NOMO-1 (cell line): ENCODE measurements around the gene IL10RA.

Experiments used
- DNase-seq, 2 experiments: peaks; one replicate each; lab custom pipeline; 2025; ENCODE audit not compliant: unreplicated experiment in 2 of 2; lab: John Stamatoyannopoulos, UW

The IL10RA gene

GRCh38 chr11:118005224-118006152 lies 19.3 kb downstream of the IL10RA start:
- DNase-seq: no peak

- no peak for DNase-seq
These were observed 19.9 kb downstream of the IL10RA start for GRCh38 chr11:118006153-118006534.

GRCh38 chr11:118007040-118007439 lies 20.8 kb downstream of the IL10RA start:
- peak; percentile 37 for DNase-seq

GRCh38 chr11:118007563-118008270 lies 21.5 kb downstream of the IL10RA start:
- peak in 1 of 2 experiments; percentile 35 for DNase-seq

- peak; percentile 29 to 73 for DNase-seq
These were observed 22.2 kb downstream of the IL10RA start for GRCh38 chr11:118008271-118008911.

- no peak for DNase-seq
These were observed 23.9 kb downstream of the IL10RA start for GRCh38 chr11:118009864-118010737.

GRCh38 chr11:118010738-118011461 lies 24.7 kb downstream of the IL10RA start:
- DNase-seq: peak; percentile 94 to 96

- DNase-seq: peak; percentile 66 to 73
These were observed 26.0 kb downstream of the IL10RA start for GRCh38 chr11:118012083-118012669.

- no peak for DNase-seq
These were observed 27.8 kb downstream of the IL10RA start for GRCh38 chr11:118014022-118014421.

GRCh38 chr11:118015385-118015841 lies 29.2 kb downstream of the IL10RA start:
- DNase-seq: no peak

- DNase-seq: peak; percentile 33 to 51
These were observed 29.9 kb downstream of the IL10RA start for GRCh38 chr11:118016104-118016503.

GRCh38 chr11:118017111-118017510 lies 30.9 kb downstream of the IL10RA start:
- DNase-seq: no peak

GRCh38 chr11:118017631-118018315 lies 31.6 kb downstream of the IL10RA start:
- DNase-seq: no peak

- DNase-seq: no peak
These were observed 32.2 kb downstream of the IL10RA start for GRCh38 chr11:118018401-118018800.

- DNase-seq: no peak
These were observed 35.0 kb downstream of the IL10RA start for GRCh38 chr11:118021146-118021545.

GRCh38 chr11:118027694-118028093 lies 41.5 kb downstream of the IL10RA start:
- DNase-seq: no peak

- no peak for DNase-seq
These were observed 42.4 kb downstream of the IL10RA start for GRCh38 chr11:118028626-118029025.

- DNase-seq: no peak
These were observed 47.2 kb downstream of the IL10RA start for GRCh38 chr11:118033443-118033842.

- DNase-seq: no peak
These were observed 55.9 kb downstream of the IL10RA start for GRCh38 chr11:118042141-118042540.
